Trophoblast cell (in vitro differentiated cells and primary cell): ENCODE data around the gene MYH7B. TPM values are rescaled to one million over a fixed set of nuclear protein-coding genes. Genes with fewer than 3 reads are reported as not detected.

Source experiments
- DNase-seq, 2 donors: peaks; one replicate each; pipeline ENCODE4 v3.0.0-alpha.2; 2016
- H2AFZ ChIP-seq: 2 replicates; pipeline ENCODE4 v1.6.1; 2013; ENCODE audit warnings: low read length, moderate library complexity, mild to moderate bottlenecking; ENCODE audit not compliant: insufficient read depth, poor library complexity
- H2AK5ac ChIP-seq: 2 replicates; pipeline ENCODE4 v1.6.1; 2013; ENCODE audit warnings: mild to moderate bottlenecking, low read length
- H2BK120ac ChIP-seq: 2 replicates; pipeline ENCODE4 v1.6.1; 2013; ENCODE audit warnings: low read length, mild to moderate bottlenecking, moderate library complexity; ENCODE audit not compliant: insufficient read depth, poor library complexity
- H2BK12ac ChIP-seq: 2 replicates; pipeline ENCODE4 v1.6.1; 2013; ENCODE audit warnings: mild to moderate bottlenecking, low read length, moderate library complexity
- H2BK5ac ChIP-seq: 2 replicates; pipeline ENCODE4 v1.6.1; 2013; ENCODE audit warnings: low read length, low read depth, moderate library complexity, mild to moderate bottlenecking; ENCODE audit not compliant: poor library complexity
- H3K14ac ChIP-seq: 2 replicates; pipeline ENCODE4 v1.6.1; 2013; ENCODE audit warnings: mild to moderate bottlenecking, low read length
- H3K18ac ChIP-seq: 2 replicates; pipeline ENCODE4 v1.6.1; 2013; ENCODE audit warnings: mild to moderate bottlenecking, low read length
- H3K23ac ChIP-seq: 2 replicates; pipeline ENCODE4 v1.6.1; 2013; ENCODE audit warnings: low read length
- H3K27ac ChIP-seq: 2 replicates; pipeline ENCODE4 v1.5.1; 2013; ENCODE audit warnings: low read depth, mild to moderate bottlenecking, inconsistent platforms, low read length, moderate library complexity
- H3K27me3 ChIP-seq: 2 replicates; pipeline ENCODE4 v1.6.1; 2013; ENCODE audit warnings: inconsistent platforms, mild to moderate bottlenecking, low read length, moderate library complexity; ENCODE audit not compliant: insufficient read depth
- H3K36me3 ChIP-seq, 2 experiments: 1 replicate in 1 of 2; 2 replicates in 1 of 2; pipeline ENCODE4 v1.6.1; 2013; ENCODE audit warnings: low read length in 2 of 2, mild to moderate bottlenecking in 2 of 2, moderate library complexity in 1 of 2; ENCODE audit not compliant: insufficient read depth in 2 of 2, control insufficient read depth in 1 of 2
- H3K4ac ChIP-seq: 2 replicates; pipeline ENCODE4 v1.6.1; 2013; ENCODE audit warnings: low read depth, mild to moderate bottlenecking, low read length, moderate library complexity
- H3K4me1 ChIP-seq, 2 experiments: 1 replicate in 1 of 2; 2 replicates in 1 of 2; pipeline ENCODE4 v1.6.1; 2013; ENCODE audit warnings: low read length in 2 of 2, mild to moderate bottlenecking in 2 of 2, moderate library complexity in 1 of 2; ENCODE audit not compliant: insufficient read depth in 2 of 2, control insufficient read depth in 1 of 2
- H3K4me2 ChIP-seq: 2 replicates; pipeline ENCODE4 v1.6.1; 2013; ENCODE audit warnings: inconsistent platforms, mild to moderate bottlenecking, low read length, moderate library complexity
- H3K4me3 ChIP-seq: 2 replicates; pipeline ENCODE4 v1.5.1; 2013; ENCODE audit warnings: mild to moderate bottlenecking, low read depth, low read length, inconsistent platforms
- H3K79me1 ChIP-seq: one replicate; pipeline ENCODE4 v1.6.1; 2013; ENCODE audit warnings: low read length
- H3K79me2 ChIP-seq: 2 replicates; pipeline ENCODE4 v1.6.1; 2013; ENCODE audit warnings: low read length, mild to moderate bottlenecking; ENCODE audit not compliant: control insufficient read depth, insufficient read depth, poor library complexity
- H3K9ac ChIP-seq: 2 replicates; pipeline ENCODE4 v1.6.1; 2013; ENCODE audit warnings: mild to moderate bottlenecking, low read length
- H3K9me3 ChIP-seq: 2 replicates; pipeline ENCODE4 v1.6.1; 2013; ENCODE audit warnings: low read depth, mild to moderate bottlenecking, control low read depth, inconsistent platforms, low read length; ENCODE audit not compliant: insufficient read depth
- H4K12ac ChIP-seq: 2 replicates; pipeline ENCODE4 v1.6.1; 2013; ENCODE audit warnings: low read depth, mild to moderate bottlenecking, low read length, moderate library complexity
- H4K8ac ChIP-seq: 2 replicates; pipeline ENCODE4 v1.6.1; 2013; ENCODE audit warnings: low read depth, mild to moderate bottlenecking, low read length, moderate library complexity
- H4K91ac ChIP-seq: one replicate; pipeline ENCODE4 v1.6.1; 2013; ENCODE audit warnings: low read depth, mild to moderate bottlenecking, low read length, moderate library complexity
- WGBS: extraction: QIAGEN DNeasy Blood & Tissue Kit; methylation state at CpG from one replicate; pipeline ENCODE4 v1.1.7; 2013; ENCODE audit warnings: missing lambda C conversion rate; ENCODE audit not compliant: insufficient read length, insufficient coverage; ENCODE audit errors: extremely low coverage; 5-methylcytosine and 5-hydroxymethylcytosine counted together
- polyA plus RNA-seq: library from polyadenylated mRNA; stranded (reverse); fragments of 200-250 nt; gene quantifications from 2 replicates; pipeline ENCODE4 v1.2.3, GENCODE V29; 2013

The MYH7B gene
- polyA plus RNA-seq: 0.14 and 0.19 TPM in 2 replicates

- Histone ChIP-seq H3K14ac (peak within 1 kb of the TSS; percentile 83), H3K79me1 (peaks cover 7% of the 10 kb centered on the region), H2AFZ (peak within 1 kb of the TSS; percentile 83), H3K27ac (peak within 1 kb of the TSS; percentile 59), H3K9me3 (no peaks in the 10 kb centered on the region), H3K4me3 (peak within 1 kb of the TSS; percentile 74), H3K79me2 (peaks cover 4% of the 10 kb centered on the region), H4K8ac (peak within 1 kb of the TSS; percentile 75), H3K27me3 (no peaks in the 10 kb centered on the region), H4K91ac (peak within 1 kb of the TSS; percentile 83), H2BK120ac (peak within 1 kb of the TSS; percentile 49), H3K4me1 (peaks cover 3 to 5% of the 10 kb centered on the region in 2 experiments), H3K4me2 (peak within 1 kb of the TSS; percentile 49), H2AK5ac (no peak within 1 kb of the TSS), H3K36me3 (peaks cover 3% of the 10 kb centered on the region in 2 experiments), H2BK5ac (peak within 1 kb of the TSS; percentile 70), H3K9ac (peak within 1 kb of the TSS; percentile 62), H3K18ac (peak within 1 kb of the TSS; percentile 65), H3K23ac (no peak within 1 kb of the TSS), H2BK12ac (no peak within 1 kb of the TSS), H3K4ac (peak within 1 kb of the TSS; percentile 41), H4K12ac (peak within 1 kb of the TSS; percentile 61)
- WGBS: no CpG with 5 or more reads among the region's 62 CpGs
- peak; percentile 98 to 99 for DNase-seq
Observed at GRCh38 chr20:34955231-34956040, at the start of gene MYH7B, which contains the start of gene GSS. MYH7B (plus strand) TSS chr20:34955868; CDS start chr20:34978006, 22,138 bp downstream. GSS (minus strand) TSS chr20:34955806; CDS start chr20:34951852, 3,954 bp downstream.

GRCh38 chr20:34907616-34908469, 47.8 kb upstream of the MYH7B start:
- H2AFZ ChIP-seq: no peak overlapping the region
- H3K23ac ChIP-seq: no peak overlapping the region
- no peak overlapping the region for H3K4me2 ChIP-seq
- H3K4me1 ChIP-seq: no peaks in the 10 kb centered on the region
- H3K9ac ChIP-seq: no peak overlapping the region
- no peaks in the 10 kb centered on the region for H3K79me2 ChIP-seq
- H3K9me3 ChIP-seq: no peaks in the 10 kb centered on the region
- H3K4ac ChIP-seq: no peak overlapping the region
- no peak overlapping the region for H2BK120ac ChIP-seq
- H4K91ac ChIP-seq: no peak overlapping the region
- H3K79me1 ChIP-seq: no peaks in the 10 kb centered on the region
- no peak overlapping the region for H4K8ac ChIP-seq
- no peak overlapping the region for H3K18ac ChIP-seq
- no peak overlapping the region for H3K4me3 ChIP-seq
- H4K12ac ChIP-seq: no peak overlapping the region
- no peak overlapping the region for H3K27ac ChIP-seq
- H3K27me3 ChIP-seq: no peaks in the 10 kb centered on the region
- no peak overlapping the region for H2BK12ac ChIP-seq
- WGBS: no CpG with 5 or more reads among the region's 7 CpGs
- no peak for DNase-seq
- no peak overlapping the region for H2AK5ac ChIP-seq
- H3K36me3 ChIP-seq: no peaks in the 10 kb centered on the region
- H2BK5ac ChIP-seq: no peak overlapping the region
- H3K14ac ChIP-seq: no peak overlapping the region

GRCh38 chr20:34915131-34915530, 40.5 kb upstream of the MYH7B start:
- Histone ChIP-seq H2BK5ac (no peak overlapping the region), H3K4me3 (no peak overlapping the region), H2BK12ac (no peak overlapping the region), H3K79me1 (no peaks in the 10 kb centered on the region), H2BK120ac (no peak overlapping the region), H2AFZ (no peak overlapping the region), H3K23ac (no peak overlapping the region), H3K27ac (no peak overlapping the region), H3K9ac (no peak overlapping the region), H3K4ac (no peak overlapping the region), H3K27me3 (no peaks in the 10 kb centered on the region), H3K4me1 (no peaks in the 10 kb centered on the region), H4K12ac (no peak overlapping the region), H4K8ac (no peak overlapping the region), H3K4me2 (no peak overlapping the region), H3K9me3 (no peaks in the 10 kb centered on the region), H3K79me2 (no peaks in the 10 kb centered on the region), H3K36me3 (peaks cover 14 to 20% of the 10 kb centered on the region in 2 experiments), H3K18ac (no peak overlapping the region), H2AK5ac (no peak overlapping the region), H4K91ac (no peak overlapping the region), H3K14ac (no peak overlapping the region)
- no CpG with 5 or more reads among the region's 4 CpGs for WGBS
- DNase-seq: no peak

- Histone ChIP-seq H3K79me1 (no peaks in the 10 kb centered on the region), H3K36me3 (peaks cover 19 to 27% of the 10 kb centered on the region in 2 experiments), H3K4ac (no peak overlapping the region), H4K91ac (no peak overlapping the region), H2BK120ac (no peak overlapping the region), H3K23ac (no peak overlapping the region), H3K79me2 (no peaks in the 10 kb centered on the region), H3K27ac (no peak overlapping the region), H2AFZ (no peak overlapping the region), H4K8ac (no peak overlapping the region), H3K14ac (no peak overlapping the region), H2BK12ac (no peak overlapping the region), H2BK5ac (no peak overlapping the region), H3K4me1 (no peaks in the 10 kb centered on the region), H4K12ac (no peak overlapping the region), H3K9me3 (no peaks in the 10 kb centered on the region), H3K9ac (no peak overlapping the region), H3K18ac (no peak overlapping the region), H3K4me2 (no peak overlapping the region), H2AK5ac (no peak overlapping the region), H3K27me3 (no peaks in the 10 kb centered on the region), H3K4me3 (no peak overlapping the region)
- DNase-seq: no peak
- WGBS: no CpG with 5 or more reads among the region's 4 CpGs
Observed at GRCh38 chr20:34915749-34916455, 39.8 kb upstream of the MYH7B start.
